ENCODE measurements around the gene DLGAP4.
A peak's percentile ranks its signal among the peaks of the same experiment; 100 is the strongest.

DNA sequence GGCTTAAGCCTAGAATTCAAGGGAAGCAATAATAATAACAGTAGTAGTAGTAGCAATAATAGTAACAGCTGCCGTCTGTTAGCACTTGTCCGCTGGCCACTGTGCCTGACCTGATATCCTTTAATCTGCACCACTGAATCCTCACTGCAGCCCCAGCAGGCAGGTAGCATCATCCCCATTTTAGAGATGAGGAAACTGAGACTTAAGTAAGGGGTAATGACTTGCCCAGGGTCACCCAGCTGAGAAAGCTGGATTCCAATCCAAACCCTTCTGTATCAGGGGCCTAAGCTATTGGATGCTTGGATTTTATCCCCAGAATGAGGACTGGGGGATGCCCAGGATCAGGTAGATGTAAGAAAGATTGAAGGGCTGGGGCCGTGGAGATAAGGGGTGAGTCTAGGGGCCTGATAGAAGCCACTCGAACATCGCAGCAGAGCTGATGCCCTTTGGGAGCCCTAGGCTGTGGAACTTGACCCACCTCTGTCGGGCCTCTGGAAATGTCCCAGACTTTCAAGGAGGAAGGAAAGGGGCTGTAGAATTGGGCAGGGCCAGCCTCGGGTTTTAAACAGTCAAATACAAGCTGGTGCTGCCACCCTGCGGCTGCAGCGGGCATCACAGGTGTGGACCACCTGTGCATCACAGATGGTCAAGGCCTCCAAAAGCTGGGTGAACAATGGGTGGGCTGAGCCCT is 133.0 kb downstream of the DLGAP4 start:
- no peak for TF ChIP-seq POLR2A (IDR thresholded peaks at IDR 0.05)
- TF ChIP-seq, protein P1, sequence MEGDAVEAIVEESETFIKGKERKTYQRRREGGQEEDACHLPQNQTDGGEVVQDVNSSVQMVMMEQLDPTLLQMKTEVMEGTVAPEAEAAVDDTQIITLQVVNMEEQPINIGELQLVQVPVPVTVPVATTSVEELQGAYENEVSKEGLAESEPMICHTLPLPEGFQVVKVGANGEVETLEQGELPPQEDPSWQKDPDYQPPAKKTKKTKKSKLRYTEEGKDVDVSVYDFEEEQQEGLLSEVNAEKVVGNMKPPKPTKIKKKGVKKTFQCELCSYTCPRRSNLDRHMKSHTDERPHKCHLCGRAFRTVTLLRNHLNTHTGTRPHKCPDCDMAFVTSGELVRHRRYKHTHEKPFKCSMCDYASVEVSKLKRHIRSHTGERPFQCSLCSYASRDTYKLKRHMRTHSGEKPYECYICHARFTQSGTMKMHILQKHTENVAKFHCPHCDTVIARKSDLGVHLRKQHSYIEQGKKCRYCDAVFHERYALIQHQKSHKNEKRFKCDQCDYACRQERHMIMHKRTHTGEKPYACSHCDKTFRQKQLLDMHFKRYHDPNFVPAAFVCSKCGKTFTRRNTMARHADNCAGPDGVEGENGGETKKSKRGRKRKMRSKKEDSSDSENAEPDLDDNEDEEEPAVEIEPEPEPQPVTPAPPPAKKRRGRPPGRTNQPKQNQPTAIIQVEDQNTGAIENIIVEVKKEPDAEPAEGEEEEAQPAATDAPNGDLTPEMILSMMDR (IDR thresholded peaks at IDR 0.05 in 4 of 5, conservative IDR thresholded peaks at IDR 0.05 in 1 of 5), result peak; percentile 76 to 90 (median 87)

Measured in gastrocnemius medialis (tissue), 4 donors.